ENCODE results near the gene METAP1D.

- TF ChIP-seq EZH2phosphoT487 (IDR thresholded peaks at IDR 0.05; ENCODE audit: insufficient read depth, low read depth) (no peak), EZH2 (IDR thresholded peaks at IDR 0.05; ENCODE audit: insufficient read depth, poor library complexity, severe bottlenecking) (no peak)
These were observed 40.6 kb downstream of the METAP1D start for GRCh38 chr2:172040311-172040710.

Measured in GM23248 (cell line).